H1 (cell line): ENCODE data around the gene TEK. TPM values are rescaled to one million over a fixed set of nuclear protein-coding genes. Genes with fewer than 3 reads are reported as not detected.

Experiments
- CTCF ChIA-PET: fragments of 300-600 bp; sonication (Branson Sonifier 250); formaldehyde crosslinking; loops from one replicate; lab custom pipeline; 2021; ENCODE audit not compliant: partially characterized antibody; lab: Charles Lee
- POLR2A ChIA-PET: fragments of 300-600 bp; sonication (Branson Sonifier 250); formaldehyde crosslinking; loops from one replicate; lab custom pipeline; 2021; ENCODE audit warnings: inconsistent platforms; ENCODE audit not compliant: partially characterized antibody; lab: Charles Lee
- DNase-seq, 2 experiments: peaks; one replicate each; pipeline versions ENCODE4 v3.0.0 to v3.0.0-alpha.2; 2010 to 2022; ENCODE audit warnings: low spot score in 2 of 2, low read depth in 1 of 2, mixed read lengths in 1 of 2
- FAIRE-seq: peaks from 2 replicates; lab custom pipeline; 2011; peaks lifted over from hg19 to GRCh38; lab: Jason Lieb, UNC
- H2AFZ ChIP-seq: 2 replicates; pipeline ENCODE4 v1.8.1; 2012; ENCODE audit warnings: low read length, inconsistent platforms
- H2AK5ac ChIP-seq: 2 replicates; pipeline ENCODE4 v1.6.1; 2013; ENCODE audit warnings: low read depth, low read length
- H2BK120ac ChIP-seq: replicated peaks from 2 replicates; pipeline ENCODE3; 2013; ENCODE audit warnings: low read depth, low read length, inconsistent platforms
- H2BK12ac ChIP-seq: 2 replicates; pipeline ENCODE4 v1.6.1; 2013; ENCODE audit warnings: low read depth, low read length
- H2BK15ac ChIP-seq: 2 replicates; pipeline ENCODE4 v1.6.1; 2013; ENCODE audit warnings: low read length
- H2BK20ac ChIP-seq: 2 replicates; pipeline ENCODE4 v1.6.1; 2013; ENCODE audit warnings: low read length
- H2BK5ac ChIP-seq: 2 replicates; pipeline ENCODE4 v1.6.1; 2013; ENCODE audit warnings: low read depth, low read length
- H3K14ac ChIP-seq: 2 replicates; pipeline ENCODE4 v1.6.1; 2013; ENCODE audit warnings: inconsistent platforms; ENCODE audit not compliant: insufficient read length
- H3K18ac ChIP-seq: 2 replicates; pipeline ENCODE4 v1.6.1; 2013; ENCODE audit warnings: low read length; ENCODE audit errors: extremely low read depth
- H3K23ac ChIP-seq: 2 replicates; pipeline ENCODE4 v1.6.1; 2013; ENCODE audit warnings: inconsistent platforms; ENCODE audit not compliant: insufficient read length
- H3K23me2 ChIP-seq: 2 replicates; pipeline ENCODE4 v1.6.1; 2013; ENCODE audit warnings: low read depth, low read length
- H3K27ac ChIP-seq: 2 replicates; pipeline ENCODE4 v1.6.1; 2011; ENCODE audit warnings: low read depth, low read length, inconsistent platforms
- H3K27me3 ChIP-seq, 4 experiments: replicated peaks in 1 of 4; 1 replicate in 1 of 4; 2 replicates in 3 of 4; pipeline versions ENCODE4 v1.6.1 to v1.8.1; 2011 to 2013; ENCODE audit warnings: low read length in 3 of 4, mild to moderate bottlenecking in 3 of 4, inconsistent platforms in 2 of 4, mixed read lengths in 2 of 4, moderate library complexity in 1 of 4; ENCODE audit not compliant: control insufficient read depth in 3 of 4, insufficient read depth in 3 of 4; ENCODE audit errors: extremely low read depth in 1 of 4
- H3K36me3 ChIP-seq, 4 experiments: 2 replicates each; pipeline versions ENCODE4 v1.6.1 to v1.8.1; 2011 to 2013; ENCODE audit warnings: mild to moderate bottlenecking in 4 of 4, low read length in 3 of 4, moderate library complexity in 2 of 4, control low read depth in 1 of 4, inconsistent platforms in 1 of 4; ENCODE audit not compliant: insufficient read depth in 4 of 4, control insufficient read depth in 2 of 4
- H3K4ac ChIP-seq: replicated peaks from 2 replicates; pipeline ENCODE3; 2013; ENCODE audit warnings: low read length, low read depth, mixed read lengths, inconsistent platforms; ENCODE audit not compliant: insufficient read length
- H3K4me1 ChIP-seq, 4 experiments: replicated peaks in 1 of 4; 1 replicate in 1 of 4; 2 replicates in 3 of 4; pipeline versions ENCODE4 v1.6.1 to v1.8.1; 2011 to 2013; ENCODE audit warnings: low read length in 3 of 4, inconsistent platforms in 2 of 4, mixed read lengths in 1 of 4; ENCODE audit not compliant: insufficient read depth in 4 of 4, control insufficient read depth in 3 of 4
- H3K4me2 ChIP-seq, 2 experiments: 2 replicates each; pipeline versions ENCODE4 v1.6.1 to v1.8.1; 2011 to 2013; ENCODE audit warnings: low read depth in 2 of 2, low read length in 2 of 2, control low read depth in 1 of 2, inconsistent platforms in 1 of 2, mild to moderate bottlenecking in 1 of 2; ENCODE audit not compliant: insufficient read depth in 1 of 2
- H3K4me3 ChIP-seq, 4 experiments: fragments of 200-600, 300-600 bp in 1 of 4; sonication (generic), shearing (Covaris generic), sonication (Bioruptor Twin) in 1 of 4; 2 replicates each; pipeline versions ENCODE4 v1.5.1 to v1.8.1; 2011 to 2016; ENCODE audit warnings: low read length in 4 of 4, low read depth in 3 of 4, control low read depth in 2 of 4, inconsistent platforms in 2 of 4, mild to moderate bottlenecking in 2 of 4, mixed read lengths in 1 of 4, moderate library complexity in 1 of 4; ENCODE audit not compliant: insufficient read depth in 2 of 4; ENCODE audit errors: extremely low read depth in 1 of 4
- H3K56ac ChIP-seq: replicated peaks from 2 replicates; pipeline ENCODE3; 2013; ENCODE audit warnings: low read depth, mild to moderate bottlenecking, mixed read lengths, low read length, inconsistent platforms; ENCODE audit not compliant: insufficient read length
- H3K79me1 ChIP-seq: 2 replicates; pipeline ENCODE4 v1.6.1; 2013; ENCODE audit warnings: low read depth, low read length, control low read depth
- H3K79me2 ChIP-seq, 2 experiments: 2 replicates each; pipeline versions ENCODE4 v1.6.1 to v1.8.1; 2012 to 2013; ENCODE audit warnings: low read length in 2 of 2, mild to moderate bottlenecking in 2 of 2, inconsistent platforms in 1 of 2; ENCODE audit not compliant: insufficient read depth in 2 of 2, control insufficient read depth in 1 of 2
- H3K9ac ChIP-seq, 4 experiments: replicated peaks in 1 of 4; 1 replicate in 1 of 4; 2 replicates in 3 of 4; pipeline versions ENCODE4 v1.6.1 to v1.8.1; 2011 to 2013; ENCODE audit warnings: low read depth in 3 of 4, low read length in 3 of 4, control low read depth in 2 of 4, mild to moderate bottlenecking in 2 of 4, moderate library complexity in 2 of 4, inconsistent platforms in 1 of 4; ENCODE audit errors: extremely low read depth in 1 of 4
- H3K9me3 ChIP-seq, 2 experiments: 2 replicates each; pipeline versions ENCODE4 v1.6.1 to v1.8.1; 2012 to 2013; ENCODE audit warnings: mild to moderate bottlenecking in 2 of 2, moderate library complexity in 2 of 2, control low read depth in 1 of 2, inconsistent platforms in 1 of 2, low read depth in 1 of 2, low read length in 1 of 2, mixed read lengths in 1 of 2; ENCODE audit not compliant: insufficient read depth in 2 of 2
- H4K20me1 ChIP-seq, 2 experiments: replicated peaks in 1 of 2; 2 replicates each; pipeline versions ENCODE3 to v1.8.1; 2011 to 2013; ENCODE audit warnings: inconsistent platforms in 2 of 2, low read length in 2 of 2, mild to moderate bottlenecking in 1 of 2; ENCODE audit not compliant: insufficient read depth in 2 of 2, control insufficient read depth in 1 of 2
- H4K5ac ChIP-seq: 2 replicates; pipeline ENCODE4 v1.6.1; 2013; ENCODE audit warnings: low read length, low read depth, mixed read lengths, inconsistent platforms; ENCODE audit not compliant: insufficient read length
- H4K8ac ChIP-seq: 2 replicates; pipeline ENCODE4 v1.8.0; 2013; ENCODE audit warnings: mild to moderate bottlenecking, moderate library complexity, low read length, inconsistent platforms; ENCODE audit not compliant: insufficient read depth; ENCODE audit errors: extremely low read depth
- H4K91ac ChIP-seq: replicated peaks from 2 replicates; pipeline ENCODE3; 2013; ENCODE audit warnings: low read length, mixed read lengths, inconsistent platforms; ENCODE audit not compliant: insufficient read length
- ASH2L ChIP-seq: fragments of 200-600, 300-600 bp; sonication (generic); IDR thresholded peaks from one replicate; pipeline ENCODE4 v1.7.1; 2017; ENCODE audit warnings: low read length
- BACH1 ChIP-seq: IDR thresholded peaks from 2 replicates; pipeline ENCODE4 v1.6.1; 2012; ENCODE audit warnings: low read length, improper control_type of control experiment
- BCL11A ChIP-seq, 2 experiments: IDR thresholded peaks; one replicate each; pipeline ENCODE4 v1.6.1; 2011; ENCODE audit warnings: low read depth in 2 of 2, low read length in 2 of 2, mild to moderate bottlenecking in 2 of 2
- EGR1 ChIP-seq: IDR thresholded peaks from 2 replicates; pipeline ENCODE4 v1.6.1; 2011; ENCODE audit warnings: low read depth, low read length, borderline replicate concordance
- HDAC2 ChIP-seq, 2 experiments: fragments of 300-600 bp in 1 of 2; sonication (generic) in 1 of 2; IDR thresholded peaks; 2 replicates each; pipeline ENCODE4 v1.6.1; 2011 to 2012; ENCODE audit warnings: low read depth in 2 of 2, low read length in 2 of 2, mild to moderate bottlenecking in 2 of 2, moderate library complexity in 2 of 2, borderline replicate concordance in 1 of 2, inconsistent platforms in 1 of 2
- KDM5A ChIP-seq: fragments of 200-600 bp; IDR thresholded peaks from 2 replicates; pipeline ENCODE4 v1.7.1; 2012; ENCODE audit warnings: mild to moderate bottlenecking, low read length, inconsistent platforms, mixed read lengths
- POU5F1 ChIP-seq: IDR thresholded peaks from 2 replicates; pipeline ENCODE4 v1.6.1; 2011; ENCODE audit warnings: low read depth, mild to moderate bottlenecking, low read length, moderate library complexity
- RNF2 ChIP-seq: fragments of 200-900, 300-1000 bp; sonication (generic); IDR thresholded peaks from 2 replicates; pipeline ENCODE4 v1.7.1; 2016; ENCODE audit warnings: borderline replicate concordance, low read depth, mild to moderate bottlenecking, antibody characterized with exemption, low read length; ENCODE audit not compliant: poor library complexity, severe bottlenecking; ENCODE audit errors: missing control alignments
- RXRA ChIP-seq: IDR thresholded peaks from 2 replicates; pipeline ENCODE4 v1.6.1; 2011; ENCODE audit warnings: low read depth, mild to moderate bottlenecking, low read length, moderate library complexity; ENCODE audit not compliant: insufficient read depth
- SAP30 ChIP-seq: fragments of 300-600 bp; sonication (generic); IDR thresholded peaks from 2 replicates; pipeline ENCODE4 v1.7.1; 2012; ENCODE audit warnings: low read length, moderate library complexity, mild to moderate bottlenecking, inconsistent platforms; ENCODE audit not compliant: insufficient read depth, insufficient replicate concordance
- SP1 ChIP-seq: IDR thresholded peaks from 2 replicates; pipeline ENCODE4 v1.6.1; 2011; ENCODE audit warnings: low read depth, low read length
- SP2 ChIP-seq: IDR thresholded peaks from 2 replicates; pipeline ENCODE4 v1.6.1; 2012; ENCODE audit warnings: mild to moderate bottlenecking, low read length, inconsistent platforms
- TAF7 ChIP-seq: optimal IDR thresholded peaks from 2 replicates; pipeline ENCODE3; 2011; ENCODE audit warnings: low read depth, mild to moderate bottlenecking, inconsistent platforms, low read length, moderate library complexity, borderline replicate concordance
- TBP ChIP-seq: IDR thresholded peaks from 2 replicates; pipeline ENCODE4 v1.6.1; 2011; ENCODE audit warnings: low read depth, low read length, improper control_type of control experiment
- WGBS, 2 experiments: shearing (Covaris generic) in 1 of 2; methylation state at CpG; one replicate each; pipeline versions ENCODE4 v1.1.6 to v1.1.7; 2013 to 2015; ENCODE audit warnings: low lambda C conversion rate in 2 of 2, mixed read lengths in 2 of 2, inconsistent platforms in 1 of 2, low coverage in 1 of 2, missing lambda C conversion rate in 1 of 2; ENCODE audit not compliant: insufficient replicate concordance in 2 of 2, insufficient coverage in 1 of 2, insufficient read length in 1 of 2; ENCODE audit errors: extremely low coverage in 1 of 2, missing lambda C conversion rate in 1 of 2; 5-methylcytosine and 5-hydroxymethylcytosine counted together
- polyA plus RNA-seq, 7 experiments: library from polyadenylated mRNA; depleted of rRNA in 3 of 7; stranded (reverse) in 5 of 7; unstranded in 2 of 7; fragments of >200 nt in 5 of 7; fragments of 200-250 nt in 2 of 7; gene quantifications; 1 replicate in 5 of 7; 2 replicates in 1 of 7; 4 replicates in 1 of 7; pipeline versions ENCODE4 v1.2.1 to v1.2.3, GENCODE V29; 2011 to 2013; ENCODE audit warnings: missing spikeins in 2 of 7, mixed read lengths in 2 of 7
- total RNA-seq: library from RNA; stranded (reverse); fragmentation: NEBNext Ultra II Directional; extraction: Animal tissue kit (Norgen Biotek cat#: 25700); gene quantifications from 2 replicates; pipeline ENCODE4 v1.2.1, GENCODE V29; 2021

Gene TEK
- total and polyA plus RNA-seq, 2 of the 8 experiments (the other 6 are each of a cell fraction or from before 2014, with no cell fraction given): 11.0 to 35.8 TPM

DNA sequence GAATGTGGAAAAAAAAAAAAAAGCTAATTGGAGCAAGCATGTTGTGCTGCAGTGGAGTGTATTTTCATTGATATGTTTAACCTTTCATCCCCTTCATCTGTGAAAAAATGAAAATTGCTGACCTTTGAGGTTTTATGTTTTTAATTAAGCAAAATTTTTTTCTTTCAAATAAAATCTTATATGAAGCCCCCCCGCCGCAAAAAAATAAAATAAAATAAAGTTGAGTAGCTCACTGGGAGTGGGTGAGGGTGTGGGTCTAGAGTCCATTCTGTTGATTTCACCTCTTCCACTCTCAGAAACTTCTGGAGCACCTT, 43.3 kb downstream of the TEK start:
- 25% methylated on average over 2 of the region's 2 CpGs; no CpG with 5 or more reads in 1 of the 2 experiments for WGBS, 2 experiments
- H2BK5ac ChIP-seq: no peak overlapping the region
- H4K91ac ChIP-seq: no peak overlapping the region
- H3K79me1 ChIP-seq: no peaks in the 10 kb centered on the region
- no peak overlapping the region for H3K27ac ChIP-seq
- no peaks in the 10 kb centered on the region for H3K79me2 ChIP-seq
- no peak overlapping the region for H2BK12ac ChIP-seq
- no peaks in the 10 kb centered on the region for H3K23me2 ChIP-seq
- no peak overlapping the region for H3K14ac ChIP-seq
- FAIRE-seq (no peak), DNase-seq (no peak)
- ChIA-PET POLR2A (interaction anchor here (0.6 kb wide), 1 partner anchor 269 kb away, joined by 3 read pairs; no protein-coding TSS in a partner anchor), CTCF (no interaction called here)
- no peak overlapping the region for H2AK5ac ChIP-seq
- H3K9ac ChIP-seq: no peak overlapping the region
- H3K4me1 ChIP-seq: peaks cover 0 to 13% (median under 1%) of the 10 kb centered on the region in 4 experiments; a peak in 2 of 7 replicates
- no peak overlapping the region for H3K4me3 ChIP-seq
- no peak overlapping the region for H3K4ac ChIP-seq
- no peak overlapping the region for H3K23ac ChIP-seq
- H3K56ac ChIP-seq: no peak overlapping the region
- H3K4me2 ChIP-seq: no peak overlapping the region
- no peak overlapping the region for H2BK20ac ChIP-seq
- no peaks in the 10 kb centered on the region for H3K36me3 ChIP-seq
- no peak overlapping the region for H4K8ac ChIP-seq
- no peak overlapping the region for H2BK120ac ChIP-seq
- no peaks in the 10 kb centered on the region for H3K27me3 ChIP-seq
- H4K20me1 ChIP-seq: no peaks in the 10 kb centered on the region
- no peak for TF ChIP-seq EGR1
- no peak for TF ChIP-seq SAP30
- no peak for TF ChIP-seq RNF2
- TF ChIP-seq SP2: no peak
- no peak for TF ChIP-seq TBP
- TF ChIP-seq TAF7: no peak
- no peak for TF ChIP-seq KDM5A
- no peak for TF ChIP-seq POU5F1
- TF ChIP-seq BCL11A (IDR thresholded peaks at IDR 0.05; ENCODE audit: low read depth in 2 of 2, low read length in 2 of 2): no peak
- TF ChIP-seq SP1: no peak
- TF ChIP-seq BACH1: no peak
- no peak for TF ChIP-seq HDAC2 (IDR thresholded peaks at IDR 0.05; ENCODE audit: borderline replicate concordance in 1 of 2, low read depth in 2 of 2, low read length in 2 of 2)
- TF ChIP-seq ASH2L: no peak
- TF ChIP-seq RXRA: no peak
- H3K18ac ChIP-seq: no peak overlapping the region
- no peak overlapping the region for H2AFZ ChIP-seq
- no peak overlapping the region for H2BK15ac ChIP-seq
- H3K9me3 ChIP-seq: no peaks in the 10 kb centered on the region
- no peak overlapping the region for H4K5ac ChIP-seq
